ENCODE measurements around the gene CBX1.
A peak's percentile ranks its signal among the peaks of the same experiment; 100 is the strongest.

CBX1 gene

DNA sequence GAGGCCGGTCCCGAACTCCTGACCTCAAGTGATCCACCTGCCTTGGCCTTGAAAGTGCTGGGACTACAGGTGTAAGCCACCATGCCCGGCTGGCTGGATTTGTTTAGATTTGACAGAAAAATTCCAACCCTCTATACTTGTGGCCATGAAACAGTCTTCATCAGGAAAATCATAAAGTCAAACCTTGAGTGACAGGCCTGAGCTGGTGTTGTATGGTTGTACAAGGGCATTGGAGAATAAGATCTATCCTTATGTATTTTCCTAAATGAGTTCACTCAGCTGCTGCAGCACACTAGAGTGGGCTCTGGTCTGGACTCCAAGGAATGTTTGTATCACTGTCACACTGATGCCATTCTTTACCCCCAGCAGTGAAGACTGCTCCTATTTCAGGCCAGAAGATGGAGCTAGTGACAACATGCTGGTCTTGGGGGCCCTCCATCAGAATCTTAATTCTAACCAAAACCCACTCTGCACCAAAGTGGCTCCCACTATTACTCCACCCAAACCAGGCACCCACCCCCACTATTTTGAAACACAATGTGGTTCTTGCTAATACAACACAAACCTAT is 33.7 kb upstream of the CBX1 start:
- no peaks in the 10 kb centered on the region for H3K27me3 ChIP-seq
- H3K9me3 ChIP-seq = no peaks in the 10 kb centered on the region
- no peaks in the 10 kb centered on the region for H3K36me3 ChIP-seq
- TF ChIP-seq, protein P1, sequence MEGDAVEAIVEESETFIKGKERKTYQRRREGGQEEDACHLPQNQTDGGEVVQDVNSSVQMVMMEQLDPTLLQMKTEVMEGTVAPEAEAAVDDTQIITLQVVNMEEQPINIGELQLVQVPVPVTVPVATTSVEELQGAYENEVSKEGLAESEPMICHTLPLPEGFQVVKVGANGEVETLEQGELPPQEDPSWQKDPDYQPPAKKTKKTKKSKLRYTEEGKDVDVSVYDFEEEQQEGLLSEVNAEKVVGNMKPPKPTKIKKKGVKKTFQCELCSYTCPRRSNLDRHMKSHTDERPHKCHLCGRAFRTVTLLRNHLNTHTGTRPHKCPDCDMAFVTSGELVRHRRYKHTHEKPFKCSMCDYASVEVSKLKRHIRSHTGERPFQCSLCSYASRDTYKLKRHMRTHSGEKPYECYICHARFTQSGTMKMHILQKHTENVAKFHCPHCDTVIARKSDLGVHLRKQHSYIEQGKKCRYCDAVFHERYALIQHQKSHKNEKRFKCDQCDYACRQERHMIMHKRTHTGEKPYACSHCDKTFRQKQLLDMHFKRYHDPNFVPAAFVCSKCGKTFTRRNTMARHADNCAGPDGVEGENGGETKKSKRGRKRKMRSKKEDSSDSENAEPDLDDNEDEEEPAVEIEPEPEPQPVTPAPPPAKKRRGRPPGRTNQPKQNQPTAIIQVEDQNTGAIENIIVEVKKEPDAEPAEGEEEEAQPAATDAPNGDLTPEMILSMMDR (IDR thresholded peaks at IDR 0.05) = no peak
- H3K27ac ChIP-seq = no peak overlapping the region
- no peak overlapping the region for H3K4me3 ChIP-seq
- intact Hi-C loops (cut with DNase I; ENCODE audit: low total_unique reads) = loop anchor here (5.0 kb wide), 1 partner anchor 58 kb away; no protein-coding TSS in a partner anchor
- DNase-seq = no peak
- H3K4me1 ChIP-seq = no peaks in the 10 kb centered on the region

DNA sequence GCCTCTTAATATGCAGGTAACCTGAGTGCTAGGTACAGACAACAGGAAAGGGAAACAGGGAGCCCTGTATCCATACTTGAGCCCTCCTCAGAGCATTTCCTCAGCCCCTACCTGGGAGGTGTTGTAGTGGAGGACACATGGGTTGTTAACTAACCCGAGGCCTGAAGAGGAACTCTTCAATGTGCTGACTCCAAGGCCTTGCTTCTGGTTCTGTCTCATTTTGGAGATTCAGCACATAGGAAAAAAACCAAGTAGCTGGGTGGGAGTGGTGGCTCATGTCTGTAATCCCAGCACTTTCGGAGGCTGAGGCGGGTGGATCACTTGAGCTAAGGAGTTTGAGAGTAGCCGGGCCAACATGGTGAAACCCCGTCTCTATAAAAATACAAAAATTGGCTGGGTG is 31.1 kb upstream of the CBX1 start:
- peak in 1 of 2 donors; percentile 28 for DNase-seq
- intact Hi-C loops (cut with DNase I; ENCODE audit: low total_unique reads) = loop anchor here (5.0 kb wide), 1 partner anchor 55 kb away; no protein-coding TSS in a partner anchor
- H3K27me3 ChIP-seq = no peaks in the 10 kb centered on the region
- TF ChIP-seq, protein P1 (IDR thresholded peaks at IDR 0.05) = no peak
- no peak overlapping the region for H3K27ac ChIP-seq
- H3K4me3 ChIP-seq = no peak overlapping the region
- no peaks in the 10 kb centered on the region for H3K36me3 ChIP-seq
- H3K4me1 ChIP-seq = peaks cover 0 to 5% (median 0%) of the 10 kb centered on the region in 4 donors
- H3K9me3 ChIP-seq = no peaks in the 10 kb centered on the region

DNA sequence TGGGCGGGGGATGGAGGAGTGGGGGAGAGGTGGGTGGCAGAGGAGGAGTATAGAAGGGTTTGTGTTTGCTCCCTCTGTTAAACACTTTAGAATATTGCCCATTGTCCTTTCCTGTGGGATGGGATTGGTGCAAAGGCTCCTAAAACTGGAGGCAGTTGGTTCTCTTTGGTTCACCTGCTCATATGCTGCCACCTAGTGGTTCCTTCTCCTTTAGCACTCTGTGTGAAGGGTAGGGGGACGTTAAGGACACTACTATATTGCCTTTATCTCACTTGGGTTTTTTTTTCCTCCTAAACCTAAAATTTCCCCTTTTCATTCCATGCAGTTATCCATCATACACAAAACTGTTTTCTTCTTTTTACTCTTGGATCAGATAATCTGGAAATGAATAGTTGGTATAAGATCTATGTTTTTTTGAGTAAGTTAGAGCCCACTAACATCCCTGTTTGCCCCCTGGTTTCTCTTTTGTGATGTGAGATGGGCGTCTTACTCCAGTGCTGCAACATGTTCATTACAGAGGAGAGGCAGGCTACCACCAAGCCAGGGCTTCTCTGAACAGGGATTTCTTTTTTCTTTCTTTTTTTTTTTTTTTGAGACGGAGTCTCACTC is 30.0 kb upstream of the CBX1 start:
- peaks cover 0 to 6% (median 0%) of the 10 kb centered on the region in 4 donors for H3K4me1 ChIP-seq
- intact Hi-C loops (cut with DNase I; ENCODE audit: low total_unique reads) = loop anchor here (2.0 to 5.0 kb wide), 2 partner anchors 54 to 107 kb away; no protein-coding TSS in a partner anchor
- no peaks in the 10 kb centered on the region for H3K9me3 ChIP-seq

DNA sequence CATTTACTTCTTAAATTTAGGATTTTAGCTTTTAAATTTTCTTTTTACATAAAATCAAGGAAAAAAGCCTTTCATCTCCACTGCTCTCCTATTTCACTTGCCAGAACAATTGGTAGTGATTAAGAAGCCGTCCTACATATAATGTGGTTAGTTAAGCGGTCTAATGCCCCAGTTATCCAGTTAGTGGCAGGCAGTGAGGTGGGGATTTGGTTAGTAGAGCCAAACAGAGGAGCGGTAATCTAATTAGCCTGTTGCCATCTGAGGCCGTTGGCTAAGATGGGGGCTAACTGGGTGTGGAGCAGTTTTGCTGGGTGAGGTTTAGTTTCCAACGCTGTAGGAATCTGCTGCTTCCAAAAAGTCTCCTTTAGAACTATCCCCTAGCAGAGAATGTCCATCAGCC is 28.7 kb upstream of the CBX1 start:
- H3K9me3 ChIP-seq = no peaks in the 10 kb centered on the region
- TF ChIP-seq, protein P1 (IDR thresholded peaks at IDR 0.05) = no peak
- DNase-seq = no peak
- peaks cover 0 to 15% (median 0%) of the 10 kb centered on the region in 3 donors for H3K36me3 ChIP-seq
- H3K4me1 ChIP-seq = peaks cover 0 to 6% (median 0%) of the 10 kb centered on the region in 4 donors
- intact Hi-C loops (cut with DNase I; ENCODE audit: low total_unique reads) = loop anchor here (2.0 to 5.0 kb wide), 2 partner anchors 53 to 105 kb away; no protein-coding TSS in a partner anchor
- no peak overlapping the region for H3K27ac ChIP-seq
- H3K4me3 ChIP-seq = no peak overlapping the region
- H3K27me3 ChIP-seq = no peaks in the 10 kb centered on the region

More for the DNA sequence above, 30.0 kb upstream of the CBX1 start:
- Histone ChIP-seq H3K27me3 (no peaks in the 10 kb centered on the region), H3K4me3 (no peak overlapping the region), H3K36me3 (peaks cover 0 to 4% (median 0%) of the 10 kb centered on the region in 3 donors), H3K27ac (no peak overlapping the region)
- TF ChIP-seq, protein P1 (IDR thresholded peaks at IDR 0.05) = peak; percentile 82 to 89
- DNase-seq = peak in 1 of 2 donors; percentile 58

DNA sequence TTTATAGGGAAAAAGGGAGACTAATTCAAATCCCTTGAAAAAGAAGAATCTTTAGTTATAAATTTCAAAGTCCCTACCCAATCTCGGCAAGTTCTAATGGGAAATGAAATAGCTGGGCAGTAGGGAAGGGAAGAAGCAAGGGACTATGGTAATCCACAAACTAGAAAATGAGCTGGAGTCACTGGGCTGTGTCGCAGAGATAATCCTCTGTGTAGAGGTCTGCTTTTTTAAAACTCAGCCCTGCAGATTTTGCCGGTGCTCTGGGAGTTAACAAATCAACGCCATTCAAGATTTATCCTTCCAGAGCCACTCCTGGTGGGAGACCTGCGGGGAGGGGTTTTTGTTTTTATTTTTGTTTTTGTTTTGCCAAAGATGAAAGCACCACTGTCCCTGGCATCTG is 27.1 kb upstream of the CBX1 start:
- TF ChIP-seq, protein P1 (IDR thresholded peaks at IDR 0.05) = no peak
- H3K4me1 ChIP-seq = peaks cover 0 to 6% (median 0%) of the 10 kb centered on the region in 4 donors
- H3K9me3 ChIP-seq = no peaks in the 10 kb centered on the region
- H3K27ac ChIP-seq = no peak overlapping the region
- no peak overlapping the region for H3K4me3 ChIP-seq
- no peaks in the 10 kb centered on the region for H3K27me3 ChIP-seq
- intact Hi-C loops (cut with DNase I; ENCODE audit: low total_unique reads) = no loop called here
- peaks cover 0 to 28% (median 2%) of the 10 kb centered on the region in 3 donors for H3K36me3 ChIP-seq
- no peak for DNase-seq
